NCI-H774 (cell line): ENCODE results near the gene FUT9.

Experiments
- DNase-seq: peaks from one replicate; lab custom pipeline; 2025; lab: John Stamatoyannopoulos, UW

The FUT9 gene

DNA sequence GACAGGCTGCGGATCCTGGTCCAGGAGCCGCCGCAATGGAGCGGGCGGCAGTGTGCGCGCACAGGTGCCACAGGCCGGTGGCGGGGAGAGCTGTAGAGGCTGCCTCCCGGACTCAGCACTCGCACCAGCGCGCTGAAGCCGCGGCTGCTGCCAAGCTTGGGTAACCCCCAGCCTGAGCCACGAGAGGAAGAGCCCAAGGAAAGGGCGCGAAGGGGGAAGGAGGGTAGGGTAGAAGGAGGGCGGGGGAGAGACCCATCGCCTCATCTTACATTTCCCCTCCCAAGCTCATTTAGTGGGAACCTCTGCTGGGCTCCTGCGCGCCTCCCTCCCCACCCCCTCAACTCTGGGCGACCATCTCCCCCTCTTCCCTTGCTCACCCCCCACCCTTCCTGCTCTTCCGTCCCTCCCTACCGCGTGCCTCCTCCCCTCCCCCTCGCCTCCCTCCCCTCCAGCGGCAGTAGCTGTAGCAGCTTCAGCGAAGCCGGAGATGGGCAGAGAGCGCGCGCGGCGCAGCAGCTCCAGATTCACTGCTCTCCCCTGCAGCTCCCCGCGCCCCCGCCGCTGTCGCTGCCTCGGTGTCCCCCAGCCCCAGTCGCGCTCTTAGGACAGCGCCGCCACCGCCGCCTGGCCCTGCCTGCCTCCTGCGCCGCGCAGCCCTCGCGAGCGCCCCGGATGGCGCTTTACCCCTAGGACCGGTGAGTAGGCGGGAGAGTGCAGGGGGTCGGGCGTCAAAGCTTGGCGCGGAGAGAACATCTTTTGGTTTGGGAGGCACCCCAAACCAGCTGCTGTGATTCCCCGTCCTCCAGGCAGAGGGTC lies at the start of gene FUT9:
Gene FUT9, plus strand, starts transcription at position 457 of the 816 bp plus-strand sequence. CDS start 187,182 bp downstream, outside the sequence.
- peak; percentile 81 for DNase-seq

DNA sequence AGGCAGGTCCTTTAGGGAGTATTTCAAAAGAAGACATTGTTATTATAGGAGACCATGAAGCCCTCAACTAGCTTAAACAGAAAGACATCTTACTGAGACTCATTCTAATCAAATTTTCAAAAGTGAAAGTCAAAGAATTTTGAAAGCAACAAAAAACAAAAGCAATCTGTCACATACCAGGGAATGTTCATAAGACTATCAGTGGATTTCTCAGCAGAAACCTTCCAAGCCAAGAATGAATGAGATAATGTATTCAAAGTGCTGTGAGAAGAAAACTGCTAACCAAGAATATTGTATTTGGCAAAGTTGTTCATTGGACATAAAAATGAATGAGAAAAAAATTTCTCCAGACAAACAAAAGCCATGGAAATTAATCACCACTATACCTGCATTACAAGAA lies 48.2 kb upstream of the FUT9 start:
- no peak for DNase-seq

DNA sequence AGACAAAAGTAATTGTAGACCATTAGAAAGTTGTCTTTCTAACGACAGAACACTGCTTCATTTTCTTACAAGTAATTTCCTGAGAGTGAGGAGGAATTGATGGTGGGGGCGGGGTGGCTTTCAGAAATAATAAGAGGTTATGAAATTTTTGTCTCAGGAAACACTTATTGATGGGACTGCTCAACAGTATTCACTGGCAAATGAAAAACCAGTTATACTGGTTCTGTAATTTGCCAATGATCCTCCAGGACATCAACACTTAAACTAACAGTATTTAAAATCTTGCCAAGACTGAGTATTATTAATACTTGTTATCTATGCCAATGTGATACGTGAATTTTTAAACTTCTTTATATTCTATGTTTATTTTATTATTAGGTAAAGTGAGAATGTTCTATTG lies 41.8 kb upstream of the FUT9 start:
- no peak for DNase-seq

DNA sequence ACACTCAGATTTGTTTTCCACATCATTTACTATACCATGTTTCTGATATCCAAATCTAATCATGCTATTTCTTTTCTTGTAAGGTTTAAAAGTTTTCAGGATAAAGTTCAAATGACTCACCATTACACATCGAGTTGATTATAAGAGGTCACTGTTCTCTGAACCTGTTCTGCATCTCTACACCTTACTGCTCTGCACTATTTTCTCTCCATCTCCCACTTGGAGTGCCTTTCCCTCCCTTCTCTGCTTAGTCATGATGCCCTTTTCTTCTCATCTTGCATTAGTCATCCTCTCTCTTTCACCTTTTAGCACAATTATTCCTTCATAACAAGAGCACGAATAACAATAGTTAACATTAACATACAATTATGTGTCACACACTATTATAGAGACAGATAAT lies 37.5 kb upstream of the FUT9 start:
- no peak for DNase-seq

DNA sequence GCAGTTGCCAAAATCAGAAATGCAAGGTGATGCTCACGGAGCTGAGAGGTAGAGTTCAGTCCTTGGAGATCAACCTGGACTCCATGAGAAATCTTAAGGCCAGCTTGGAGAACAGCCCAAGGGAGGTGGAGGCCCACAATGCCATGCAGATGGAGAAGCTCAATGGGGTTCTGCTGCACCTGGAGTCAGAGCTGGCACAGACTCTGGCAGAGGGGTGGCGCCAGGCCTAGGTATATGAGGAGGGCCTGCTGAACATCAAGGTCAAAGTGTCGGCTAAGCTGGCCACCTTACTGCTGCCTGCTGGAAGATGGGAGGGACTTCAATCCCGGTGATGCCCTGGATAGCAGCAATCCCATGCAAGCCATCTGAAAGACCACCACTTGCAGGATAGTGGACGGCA lies 23.9 kb upstream of the FUT9 start:
- no peak for DNase-seq

DNA sequence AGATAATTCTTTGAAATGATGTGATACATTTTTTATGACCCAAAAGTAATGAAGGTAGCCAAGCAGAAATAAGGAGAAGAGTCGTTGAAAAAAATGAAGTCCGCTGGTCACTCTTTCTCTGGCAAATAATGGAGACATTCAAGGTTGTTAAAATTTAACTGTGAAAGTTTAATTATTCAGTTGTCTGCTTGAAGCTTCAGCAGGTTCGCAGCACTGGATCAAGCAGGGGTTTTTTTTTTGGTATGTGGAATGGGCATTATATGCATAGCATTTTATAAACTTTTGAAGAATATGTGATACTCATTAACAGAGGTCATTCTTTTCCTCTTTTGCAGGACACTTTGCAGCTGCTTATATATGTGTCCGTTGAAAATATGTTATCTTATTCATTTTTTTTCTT lies 21.6 kb upstream of the FUT9 start:
- DNase-seq: no peak

DNA sequence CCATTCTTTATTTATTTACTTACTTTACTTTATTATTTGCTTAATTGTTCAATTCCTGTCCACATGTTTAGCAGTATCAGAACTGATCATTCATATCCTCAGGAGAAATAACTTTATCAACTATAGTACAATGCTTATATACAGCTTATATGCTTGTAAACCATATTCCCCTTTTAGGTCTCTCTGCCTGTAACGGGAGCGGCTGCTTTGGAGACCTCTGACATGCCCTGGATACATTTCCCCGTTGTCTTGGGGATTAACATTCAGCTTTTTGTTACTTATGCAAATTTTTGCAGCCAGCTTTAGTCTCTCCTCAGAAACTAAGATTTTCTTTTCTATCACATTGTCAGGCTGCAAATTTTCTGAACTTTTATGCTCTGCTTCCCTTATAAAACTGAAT lies 17.6 kb upstream of the FUT9 start:
- no peak for DNase-seq

DNA sequence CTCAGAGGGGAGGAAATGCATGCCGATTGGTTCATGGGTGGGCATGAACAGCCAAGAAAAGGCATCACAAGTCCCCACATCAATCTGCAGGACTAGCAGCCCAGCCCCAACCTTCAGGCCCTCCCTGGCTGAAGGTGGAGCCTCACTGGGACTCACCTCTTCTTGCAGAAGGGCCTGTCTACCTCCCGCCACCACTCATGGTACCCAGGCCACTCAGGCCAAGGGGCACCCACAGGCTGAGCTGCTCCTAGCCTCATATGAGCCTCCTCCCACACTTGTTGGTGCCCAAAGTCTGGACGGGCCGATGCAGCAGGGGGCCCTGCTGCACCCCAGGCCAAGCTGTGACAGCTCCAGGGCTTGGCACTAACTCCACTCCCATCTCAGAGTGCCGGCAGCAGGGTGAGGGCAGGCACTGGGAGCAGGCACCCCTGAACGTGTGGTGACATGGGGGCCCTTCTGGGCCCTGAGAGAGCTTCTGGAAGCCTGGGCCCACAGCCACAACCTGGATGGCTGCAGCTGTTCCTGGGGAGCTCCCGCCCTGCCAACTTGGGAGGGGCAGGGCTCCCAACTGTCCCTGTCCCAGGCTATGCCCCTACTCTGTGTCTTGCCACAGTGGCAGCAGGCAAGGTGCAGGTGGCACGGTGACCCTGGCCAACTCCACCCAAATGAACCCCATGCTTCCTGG lies 13.7 kb upstream of the FUT9 start:
- no peak for DNase-seq

DNA sequence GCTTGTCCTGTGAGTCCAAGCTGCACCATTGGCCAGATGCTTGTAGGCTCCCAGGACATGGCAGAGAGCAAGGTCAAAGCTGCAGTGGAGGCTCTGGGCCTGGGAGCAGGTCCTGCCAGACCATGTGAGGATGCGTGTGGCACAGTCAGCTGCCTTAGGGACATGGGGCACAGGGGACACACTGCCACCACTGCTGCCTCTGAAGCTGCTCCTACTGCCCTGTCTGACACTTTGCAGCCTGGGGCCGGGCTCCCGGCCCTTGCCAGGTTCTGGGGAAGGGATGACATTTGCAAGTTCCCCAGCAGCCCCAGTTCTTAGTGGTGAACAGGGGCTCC lies 13.2 kb upstream of the FUT9 start:
- no peak for DNase-seq

DNA sequence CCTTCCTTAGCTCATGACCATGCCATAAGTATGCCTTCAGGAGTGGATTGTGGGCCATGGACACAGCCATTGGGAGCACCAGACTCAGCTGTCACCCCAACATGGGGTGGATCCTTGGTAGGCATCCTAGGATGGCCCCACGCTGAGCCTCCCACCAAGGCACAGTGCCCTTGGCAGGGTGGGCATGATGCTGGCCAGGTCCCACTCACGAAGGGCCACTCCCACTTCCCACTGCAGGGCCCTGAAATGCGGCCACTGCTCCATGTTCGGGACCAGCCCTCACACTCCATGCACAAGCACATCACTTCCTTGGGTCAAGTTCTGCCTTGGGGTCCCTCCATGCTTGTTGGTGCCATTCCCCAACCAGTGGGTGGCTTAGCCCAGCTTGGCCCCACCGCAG lies 12.9 kb upstream of the FUT9 start:
- DNase-seq: no peak

DNA sequence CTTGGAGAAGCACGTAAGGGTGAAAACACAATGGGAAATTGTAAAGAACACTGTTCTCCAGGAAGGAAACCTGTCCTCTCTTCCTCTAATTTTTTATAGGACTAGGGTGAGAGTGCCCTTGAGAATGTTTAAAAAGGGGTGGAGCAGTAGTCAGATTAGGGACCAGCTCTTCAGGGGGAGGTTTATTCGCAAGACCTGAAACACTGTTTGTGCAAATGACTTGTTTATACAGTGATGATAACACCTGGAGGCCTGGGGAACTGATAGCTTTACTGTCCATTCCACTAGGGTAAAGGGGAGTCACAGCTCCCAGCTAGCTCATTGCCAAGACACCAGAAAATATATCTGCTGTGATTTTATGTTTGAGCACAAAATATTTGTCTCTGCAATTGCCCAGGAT lies 8.1 kb upstream of the FUT9 start:
- DNase-seq: peak; percentile 39

DNA sequence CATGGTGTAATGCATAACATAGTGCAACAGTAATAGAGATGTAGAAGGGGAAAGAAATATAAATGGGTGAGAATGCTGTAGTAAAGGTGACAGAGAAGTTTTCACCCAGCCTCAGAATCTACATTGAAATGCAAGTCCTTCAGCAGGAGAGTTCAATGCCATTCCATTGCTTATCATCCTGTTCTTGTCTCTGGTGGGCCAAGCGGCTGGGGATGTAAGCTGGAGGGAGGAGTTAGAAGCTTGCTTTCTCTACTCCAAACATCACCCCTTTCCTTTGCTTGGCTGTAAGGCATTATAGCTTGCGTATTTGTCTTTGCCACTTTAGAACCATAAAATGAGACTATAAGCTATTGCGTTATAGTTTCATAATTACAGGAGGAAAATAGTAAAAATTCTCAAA lies 2.2 kb upstream of the FUT9 start:
- DNase-seq: no peak

DNA sequence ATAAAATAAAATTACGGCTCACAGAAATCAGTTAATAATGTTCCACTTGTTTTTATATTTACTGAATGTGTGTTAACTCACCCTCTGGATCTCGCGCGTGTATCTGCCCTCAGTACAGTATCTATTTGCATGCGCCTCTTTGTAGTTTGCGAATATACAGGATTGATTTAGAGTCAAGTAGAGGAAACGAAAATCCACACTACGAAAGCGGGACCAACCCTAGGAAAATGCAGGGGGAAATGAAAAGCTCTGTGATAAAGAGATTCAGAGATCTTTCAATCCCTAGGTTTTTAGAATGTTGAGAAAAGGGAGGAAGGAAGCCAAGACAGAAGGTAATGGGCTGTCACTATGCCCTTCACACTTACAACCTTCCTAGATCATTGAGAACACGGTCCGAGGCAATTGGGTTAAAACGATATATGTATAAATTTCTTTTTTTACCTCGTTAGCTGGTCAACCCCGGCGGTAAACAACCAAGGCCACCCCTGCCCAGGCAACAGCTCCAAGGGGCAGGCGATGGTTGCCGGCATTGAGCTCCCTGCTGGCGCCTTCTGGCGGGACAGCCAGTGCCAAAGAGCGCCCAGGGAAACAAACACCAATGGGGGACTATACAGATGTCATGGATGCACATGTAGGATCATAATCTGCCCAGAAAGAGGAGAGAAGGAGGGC lies 792 bp upstream of the FUT9 start:
- no peak for DNase-seq

DNA sequence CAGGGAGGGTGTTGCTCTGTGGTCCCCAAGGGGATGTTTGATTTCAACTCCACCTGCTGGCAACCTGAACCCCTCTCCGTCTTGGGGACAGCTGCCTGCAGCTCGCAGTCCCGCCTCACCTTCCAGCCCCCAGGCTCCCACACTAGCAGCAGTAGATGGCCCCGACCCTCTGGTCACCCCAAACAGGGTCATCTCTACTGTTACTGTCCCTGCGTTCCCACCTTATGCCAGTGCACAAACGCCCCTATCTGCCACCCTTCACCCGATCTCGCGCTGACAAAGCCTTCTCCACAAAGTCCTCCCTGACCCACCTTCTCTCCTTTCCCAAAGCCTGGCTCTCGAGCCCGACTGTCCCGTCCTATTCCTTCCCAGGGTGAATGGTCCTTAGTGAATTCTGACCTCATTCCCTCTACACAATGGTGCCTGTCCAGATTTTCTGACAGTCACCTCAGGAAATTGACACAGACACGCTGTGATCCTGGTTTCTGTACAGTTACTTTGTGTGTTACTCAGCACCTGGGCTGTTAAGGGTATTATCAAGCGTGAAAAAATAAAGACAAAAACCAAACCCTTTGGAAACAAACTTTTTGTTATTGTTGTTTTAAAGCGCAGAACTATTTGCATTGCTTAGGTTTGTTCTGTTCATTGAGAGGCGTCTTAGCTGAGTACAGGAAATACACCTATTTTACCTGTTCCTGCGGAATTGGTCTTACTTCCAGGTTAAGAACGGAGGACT lies 728 bp downstream of the FUT9 start:
- DNase-seq: peak; percentile 15

DNA sequence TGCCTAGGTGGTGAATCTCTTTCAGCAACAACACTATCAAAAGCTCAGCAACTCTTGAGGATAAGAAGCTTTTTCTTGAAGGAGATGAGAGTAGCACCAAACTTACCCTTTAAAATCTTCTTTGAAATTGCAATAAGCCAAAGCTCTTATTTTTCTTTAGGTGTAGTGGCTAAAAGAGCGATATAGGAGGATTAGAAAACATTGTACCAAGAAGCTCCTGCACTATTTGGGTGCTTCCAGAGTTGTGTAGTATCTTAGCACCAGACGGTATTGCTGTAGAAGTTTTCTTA lies 1.2 kb downstream of the FUT9 start:
- no peak for DNase-seq

DNA sequence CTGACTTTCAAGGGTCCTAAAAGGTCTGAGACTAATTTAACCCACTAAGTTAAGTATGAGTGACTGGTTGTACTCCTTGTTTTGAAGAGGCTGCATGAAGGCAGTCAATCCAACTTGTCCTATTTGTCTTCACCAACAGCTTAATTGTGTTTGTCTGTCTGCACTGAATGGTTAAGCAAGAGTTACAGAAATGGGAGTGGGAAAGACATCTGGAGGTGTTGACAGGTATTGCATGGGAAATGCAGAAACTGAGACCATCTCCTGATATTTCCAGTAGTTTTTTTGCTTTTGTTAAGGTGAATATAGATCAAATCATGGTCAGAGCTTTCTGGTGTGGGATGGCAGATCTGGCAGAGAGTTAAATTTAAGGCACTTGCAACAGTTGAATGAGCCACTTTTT lies 6.5 kb downstream of the FUT9 start:
- no peak for DNase-seq

DNA sequence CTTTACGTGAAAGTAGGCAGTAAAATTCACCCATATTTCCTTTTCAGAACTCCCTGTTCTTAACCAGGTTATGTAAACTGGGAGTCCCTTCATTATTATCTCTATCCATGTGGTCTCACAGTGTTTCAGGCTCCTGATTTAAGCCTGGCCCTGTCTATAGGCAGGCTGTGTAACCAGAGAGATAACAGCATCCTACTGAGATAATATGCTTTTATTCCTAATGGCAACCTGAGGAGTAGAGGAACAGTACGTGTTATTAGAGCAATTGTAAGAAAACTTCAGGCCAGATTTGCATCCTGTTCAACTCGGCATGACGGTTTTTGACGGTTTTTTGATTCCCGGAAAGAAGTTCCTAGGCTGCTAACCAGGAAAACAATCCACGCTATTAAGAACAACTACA lies 16.9 kb downstream of the FUT9 start:
- DNase-seq: no peak

DNA sequence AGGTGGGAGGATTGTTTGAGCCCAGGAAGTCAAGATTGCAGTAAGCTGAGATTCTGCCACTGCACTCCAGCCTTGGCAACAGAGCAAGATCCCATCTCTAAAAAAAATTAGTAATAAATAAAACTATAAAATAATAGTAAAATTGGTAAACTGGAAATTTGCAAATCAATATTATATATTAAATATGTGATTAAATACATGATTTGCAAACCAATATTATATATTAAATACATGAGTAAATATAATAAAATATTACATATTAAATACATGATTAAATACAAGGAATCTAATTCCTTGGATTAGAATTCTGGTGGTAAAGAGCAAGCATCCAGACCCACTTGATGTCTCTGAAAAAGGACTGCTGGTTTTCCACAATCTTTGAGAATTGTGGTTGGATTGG lies 35.8 kb downstream of the FUT9 start:
- no peak for DNase-seq

DNA sequence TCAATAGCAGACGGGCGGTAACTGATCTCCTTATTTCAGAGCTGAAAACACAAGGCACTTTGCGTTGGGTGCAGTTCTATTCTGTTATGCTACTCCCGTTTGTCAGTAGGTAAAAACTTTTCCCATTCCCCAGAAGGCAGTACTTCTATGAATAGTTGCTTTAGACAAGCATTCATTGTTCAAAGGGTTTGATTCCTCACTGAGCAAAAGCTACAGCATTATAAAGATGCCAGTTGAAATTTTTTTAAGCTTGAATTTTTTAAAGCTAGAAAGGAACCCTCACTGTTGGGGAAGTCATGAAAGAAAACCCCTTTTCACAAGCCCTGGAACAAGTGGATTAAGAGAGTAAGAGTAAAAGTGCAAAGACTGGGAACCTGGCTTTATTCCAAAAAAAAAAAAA lies 42.3 kb downstream of the FUT9 start:
- no peak for DNase-seq

DNA sequence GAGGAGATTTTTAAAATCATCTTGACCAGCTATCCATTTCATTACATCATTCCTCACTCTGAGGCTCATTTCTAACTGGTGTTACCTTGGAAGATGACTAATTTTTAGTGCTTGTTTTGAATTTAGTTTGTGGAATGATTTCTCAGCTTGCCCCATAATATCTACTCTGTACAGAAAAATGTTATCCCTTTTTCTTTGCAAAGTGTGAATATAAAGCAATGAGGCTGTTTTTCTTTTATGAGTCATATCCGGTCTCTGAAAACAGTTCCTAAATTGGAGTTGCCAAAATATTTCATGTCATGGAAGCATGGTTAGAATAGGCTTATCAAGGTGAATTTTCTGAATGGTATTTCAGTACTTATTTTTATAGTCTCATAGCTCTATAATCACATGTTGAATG lies 43.8 kb downstream of the FUT9 start:
- DNase-seq: no peak

DNA sequence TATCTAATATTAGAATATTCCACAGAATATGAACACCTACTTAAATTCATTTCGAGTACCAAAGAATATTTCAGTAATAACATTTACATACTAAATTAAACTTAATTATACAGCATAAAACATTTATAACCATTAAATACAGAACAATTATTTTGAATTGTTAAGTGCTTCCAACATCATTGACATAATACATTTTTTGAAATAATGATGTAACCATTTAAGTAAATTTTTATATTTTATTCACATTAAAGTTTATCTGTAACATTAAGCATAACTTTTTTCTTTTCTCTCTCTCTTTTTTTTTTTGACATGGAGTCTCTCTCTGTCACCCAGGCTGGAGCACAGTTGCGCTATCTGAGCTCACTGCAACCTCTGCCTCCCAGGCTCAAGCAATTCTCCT lies 44.5 kb downstream of the FUT9 start:
- no peak for DNase-seq

DNA sequence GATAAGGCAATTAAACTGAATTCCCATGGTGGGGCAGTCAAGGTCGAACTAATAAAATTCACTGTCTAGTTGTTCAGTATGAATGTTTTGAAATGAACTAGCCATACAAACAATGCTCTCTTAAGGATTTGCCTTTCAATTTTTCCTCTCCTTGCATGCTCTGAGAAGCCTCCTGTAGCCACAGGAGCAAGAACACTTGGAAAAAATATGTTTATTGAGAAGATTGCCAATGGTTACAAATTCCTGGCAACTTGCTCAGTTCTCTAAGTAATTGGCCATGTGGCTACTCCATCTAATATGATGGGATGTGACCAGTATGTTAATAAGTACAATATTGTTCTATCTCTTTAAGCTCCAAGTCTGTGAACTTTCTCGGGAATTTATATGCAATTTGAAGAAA lies 49.4 kb downstream of the FUT9 start:
- no peak for DNase-seq

DNA sequence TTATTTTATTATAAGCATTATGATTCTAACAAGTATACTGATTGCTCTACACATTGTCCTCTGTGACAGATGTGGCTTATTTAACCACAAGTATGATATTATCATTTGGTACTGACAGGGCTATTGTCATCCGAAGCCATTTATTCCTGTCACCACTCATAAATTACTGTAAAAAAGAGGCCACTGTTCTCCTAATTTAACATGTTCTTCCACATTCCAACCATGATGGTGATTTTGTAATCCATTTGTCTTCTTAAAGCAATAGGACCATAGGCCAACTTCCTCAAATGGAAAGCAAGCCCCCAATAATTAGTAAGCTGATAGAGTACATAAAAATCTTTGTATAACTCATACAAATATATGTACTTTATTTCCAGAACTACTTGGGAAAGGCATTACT lies 50.6 kb downstream of the FUT9 start:
- DNase-seq: no peak
